GM19467 (cell line): ENCODE measurements around the gene NR2F6.
A peak's percentile ranks its signal among the peaks of the same experiment; 100 is the strongest.
"Not testable (repeated sequence)": the region's sequence is repeated elsewhere in the genome, so short reads cannot be mapped to it uniquely, and the experiment has no call there.

Experiments used
- ATAC-seq: cut with Tn5 transposase; IDR thresholded peaks from one replicate; pipeline ENCODE4 v1.9.1; 2021; ENCODE audit warnings: mild to moderate bottlenecking, moderate library complexity; ENCODE audit not compliant: unreplicated experiment

NR2F6 gene

GRCh38 chr19:17245535-17245984 is at the start of gene NR2F6:
TSS of gene NR2F6 (minus strand) at chr19:17245919. CDS start at chr19:17245220, 699 bp downstream.
- no peak for ATAC-seq

- no peak for ATAC-seq
These were observed 48.6 kb upstream of the NR2F6 start for GRCh38 chr19:17294051-17294891.

- no peak for ATAC-seq
These were observed 47.9 kb upstream of the NR2F6 start for GRCh38 chr19:17293605-17294004.

GRCh38 chr19:17292301-17293074 is 46.8 kb upstream of the NR2F6 start:
- peak; percentile 55 for ATAC-seq

GRCh38 chr19:17289489-17289888 is 43.8 kb upstream of the NR2F6 start:
- ATAC-seq = no peak

GRCh38 chr19:17286752-17287151 is 41.0 kb upstream of the NR2F6 start:
- no peak for ATAC-seq

GRCh38 chr19:17286263-17286662 is 40.5 kb upstream of the NR2F6 start:
- no peak for ATAC-seq

GRCh38 chr19:17285415-17286135 is 39.9 kb upstream of the NR2F6 start:
- no peak for ATAC-seq

- no peak for ATAC-seq
These were observed 37.8 kb upstream of the NR2F6 start for GRCh38 chr19:17283504-17283996.

- ATAC-seq = no peak
These were observed 36.9 kb upstream of the NR2F6 start for GRCh38 chr19:17282488-17283125.

- no peak for ATAC-seq
These were observed 35.9 kb upstream of the NR2F6 start, which contains the start of gene ANKLE1 for GRCh38 chr19:17281391-17282304. TSS of gene ANKLE1 (plus strand) at chr19:17281901. CDS start at chr19:17281921, 20 bp downstream.

GRCh38 chr19:17279436-17279835 is 33.7 kb upstream of the NR2F6 start:
- ATAC-seq = no peak

- no peak for ATAC-seq
These were observed 29.9 kb upstream of the NR2F6 start for GRCh38 chr19:17275441-17276175.

GRCh38 chr19:17274892-17275291 is 29.2 kb upstream of the NR2F6 start:
- not testable (repeated sequence) for ATAC-seq

GRCh38 chr19:17268754-17269153 is 23.0 kb upstream of the NR2F6 start:
- no peak for ATAC-seq

GRCh38 chr19:17266975-17267788 is 21.5 kb upstream of the NR2F6 start, which contains the start of gene BABAM1:
TSS of gene BABAM1 (plus strand) at chr19:17267443. CDS start at chr19:17268807, 1,364 bp downstream.
- ATAC-seq = peak; percentile 86

- no peak for ATAC-seq
These were observed 20.9 kb upstream of the NR2F6 start for GRCh38 chr19:17266589-17266974.

- ATAC-seq = no peak
These were observed 20.3 kb upstream of the NR2F6 start for GRCh38 chr19:17266026-17266425.
